SK-N-MC (cell line): ENCODE results near the gene DPYSL5.

Experiments
- EZH2 ChIP-seq: fragments of 200-600 bp; sonication (generic); IDR thresholded peaks from one replicate; pipeline ENCODE4 v1.6.1; 2017; ENCODE audit warnings: antibody characterized with exemption
- FOXP2 ChIP-seq: optimal IDR thresholded peaks from 2 replicates; pipeline ENCODE3; 2011; ENCODE audit warnings: mild to moderate bottlenecking, moderate library complexity; ENCODE audit not compliant: insufficient read depth; ENCODE audit errors: extremely low read length, control extremely low read depth
- POLR2AphosphoS5 ChIP-seq: IDR thresholded peaks from 2 replicates; pipeline ENCODE4 v1.6.1; 2012; ENCODE audit warnings: mild to moderate bottlenecking, low read depth, low read length, borderline replicate concordance

- no peak for TF ChIP-seq EZH2
- no peak for TF ChIP-seq POLR2AphosphoS5
- TF ChIP-seq FOXP2: no peak
Measured at GRCh38 chr2:26875065-26875634, 27.2 kb downstream of the DPYSL5 start.
